ENCODE data around the gene GCN1. TPM values are rescaled to one million over a fixed set of nuclear protein-coding genes. Genes with fewer than 3 reads are reported as not detected.

GCN1 gene
- total RNA-seq: 86.8 and 93.1 TPM in 2 replicates
- polyA plus RNA-seq: 30.8 and 45.8 TPM in 2 replicates
- polyA plus RNA-seq (2012): 35.6 and 52.5 TPM in 2 replicates
- 310 and 482 TPM in 2 replicates for polyA minus RNA-seq (ENCODE audit: low replicate concordance)

- H3K4me3 ChIP-seq (replicated peaks in 1 of 4; ENCODE audit: control extremely low read depth in 1 of 4, insufficient read depth in 1 of 4, low read depth in 3 of 4, low read length in 4 of 4): peak within 1 kb of the TSS; percentile 59 to 96 (median 91)
- H3K9me3 ChIP-seq (ENCODE audit: control insufficient read depth, insufficient read depth, low read depth, low read length): no peaks in the 10 kb centered on the region
- no peaks in the 10 kb centered on the region for H4K20me1 ChIP-seq (ENCODE audit: control insufficient read depth, extremely low read depth, insufficient read depth, low read length)
- peak within 1 kb of the TSS; percentile 81 for H3K27ac ChIP-seq (ENCODE audit: insufficient read depth, low read length)
- no peaks in the 10 kb centered on the region for H3K27me3 ChIP-seq (ENCODE audit: control insufficient read depth, insufficient read depth, low read length)
- peak within 1 kb of the TSS; percentile 56 for H2AFZ ChIP-seq (ENCODE audit: low read length)
- H3K9ac ChIP-seq (ENCODE audit: insufficient read depth, low read length): peak within 1 kb of the TSS; percentile 89
- peaks cover 17% of the 10 kb centered on the region for H3K36me3 ChIP-seq (ENCODE audit: control insufficient read depth, insufficient read depth, low read length)
- H3K4me2 ChIP-seq (ENCODE audit: extremely low read depth, insufficient read depth, low read length): peak within 1 kb of the TSS; percentile 91
- peaks cover 22% of the 10 kb centered on the region for H3K4me1 ChIP-seq (ENCODE audit: control insufficient read depth, extremely low read depth, insufficient read depth, low read length)
- TF ChIP-seq CTCF (conservative IDR thresholded peaks at IDR 0.05 in 1 of 2, IDR thresholded peaks at IDR 0.05 in 1 of 2; ENCODE audit: low read depth in 1 of 2, low read length in 2 of 2) (no peak), EZH2 (IDR thresholded peaks at IDR 0.05; ENCODE audit: low read length, missing control alignments) (no peak)
- peaks cover 69% of the 10 kb centered on the region for H3K79me2 ChIP-seq (ENCODE audit: control insufficient read depth, insufficient read depth, low read length)
- peak; percentile 86 to 87 for DNase-seq (ENCODE audit: low read depth in 2 of 2)
Measured at GRCh38 chr12:120194534-120195395, at the start of gene GCN1. GCN1 (minus strand) TSS chr12:120194715; CDS start chr12:120194697, 18 bp downstream.

GRCh38 chr12:120242971-120243699, 48.6 kb upstream of the GCN1 start:
- Histone ChIP-seq H3K9me3 (ENCODE audit: control insufficient read depth, insufficient read depth, low read depth, low read length) (no peaks in the 10 kb centered on the region), H3K27ac (ENCODE audit: insufficient read depth, low read length) (no peak overlapping the region), H3K4me2 (ENCODE audit: extremely low read depth, insufficient read depth, low read length) (no peak overlapping the region), H3K36me3 (ENCODE audit: control insufficient read depth, insufficient read depth, low read length) (peaks cover 3% of the 10 kb centered on the region), H3K27me3 (ENCODE audit: control insufficient read depth, insufficient read depth, low read length) (no peaks in the 10 kb centered on the region), H2AFZ (ENCODE audit: low read length) (no peak overlapping the region), H3K4me3 (replicated peaks in 1 of 4; ENCODE audit: control extremely low read depth in 1 of 4, insufficient read depth in 1 of 4, low read depth in 3 of 4, low read length in 4 of 4) (no peak overlapping the region), H3K4me1 (ENCODE audit: control insufficient read depth, extremely low read depth, insufficient read depth, low read length) (peaks cover 29% of the 10 kb centered on the region), H3K9ac (ENCODE audit: insufficient read depth, low read length) (no peak overlapping the region), H3K79me2 (ENCODE audit: control insufficient read depth, insufficient read depth, low read length) (peaks cover 86% of the 10 kb centered on the region), H4K20me1 (ENCODE audit: control insufficient read depth, extremely low read depth, insufficient read depth, low read length) (no peaks in the 10 kb centered on the region)
- no peak for DNase-seq (ENCODE audit: low read depth in 2 of 2)
- TF ChIP-seq CTCF (conservative IDR thresholded peaks at IDR 0.05 in 1 of 2, IDR thresholded peaks at IDR 0.05 in 1 of 2; ENCODE audit: low read depth in 1 of 2, low read length in 2 of 2) (no peak), EZH2 (IDR thresholded peaks at IDR 0.05; ENCODE audit: low read length, missing control alignments) (no peak)

GRCh38 chr12:120242275-120242799, 47.8 kb upstream of the GCN1 start:
- no peak for DNase-seq (ENCODE audit: low read depth in 2 of 2)
- Histone ChIP-seq H3K4me3 (replicated peaks in 1 of 4; ENCODE audit: control extremely low read depth in 1 of 4, insufficient read depth in 1 of 4, low read depth in 3 of 4, low read length in 4 of 4) (no peak overlapping the region), H3K36me3 (ENCODE audit: control insufficient read depth, insufficient read depth, low read length) (peaks cover 3% of the 10 kb centered on the region), H3K9ac (ENCODE audit: insufficient read depth, low read length) (no peak overlapping the region), H2AFZ (ENCODE audit: low read length) (no peak overlapping the region), H4K20me1 (ENCODE audit: control insufficient read depth, extremely low read depth, insufficient read depth, low read length) (no peaks in the 10 kb centered on the region), H3K27me3 (ENCODE audit: control insufficient read depth, insufficient read depth, low read length) (no peaks in the 10 kb centered on the region), H3K79me2 (ENCODE audit: control insufficient read depth, insufficient read depth, low read length) (peaks cover 87% of the 10 kb centered on the region), H3K27ac (ENCODE audit: insufficient read depth, low read length) (no peak overlapping the region), H3K4me2 (ENCODE audit: extremely low read depth, insufficient read depth, low read length) (no peak overlapping the region), H3K9me3 (ENCODE audit: control insufficient read depth, insufficient read depth, low read depth, low read length) (no peaks in the 10 kb centered on the region), H3K4me1 (ENCODE audit: control insufficient read depth, extremely low read depth, insufficient read depth, low read length) (peaks cover 35% of the 10 kb centered on the region)
- TF ChIP-seq CTCF (conservative IDR thresholded peaks at IDR 0.05 in 1 of 2, IDR thresholded peaks at IDR 0.05 in 1 of 2; ENCODE audit: low read depth in 1 of 2, low read length in 2 of 2) (no peak), EZH2 (IDR thresholded peaks at IDR 0.05; ENCODE audit: low read length, missing control alignments) (no peak)
